HEK293 (cell line): Measurements from ENCODE around the gene KCNQ1.

Source experiments
- CTCF ChIA-PET: fragments of 350-600 bp; formaldehyde crosslinking; extraction: SDS; loops from one replicate; lab custom pipeline; 2021; ENCODE audit warnings: antibody characterized with exemption; lab: Yijun Ruan, JAX
- POLR2A ChIA-PET: fragments of 300-600 bp; formaldehyde crosslinking; extraction: SDS; loops from one replicate; lab custom pipeline; 2020; ENCODE audit warnings: antibody characterized with exemption, inconsistent platforms; lab: Yijun Ruan, JAX
- H3K27ac ChIP-seq: fragments of 200-500 bp; sonication (Bioruptor generic); 2 replicates; pipeline ENCODE4 v1.5.1; 2014; ENCODE audit warnings: low read depth, low read length, control low read depth, inconsistent platforms; ENCODE audit errors: extremely low read depth
- H3K36me3 ChIP-seq, 2 experiments: fragments of 200-500 bp in 1 of 2; sonication (Bioruptor generic) in 1 of 2; 1 replicate in 1 of 2; 2 replicates in 1 of 2; pipeline ENCODE4 v1.5.1; 2014 to 2017; ENCODE audit warnings: inconsistent platforms in 2 of 2, low read length in 2 of 2; ENCODE audit not compliant: control insufficient read depth in 2 of 2, insufficient read depth in 1 of 2
- H3K4me1 ChIP-seq: fragments of 200-500 bp; sonication (Bioruptor generic); 2 replicates; pipeline ENCODE4 v1.5.1; 2014; ENCODE audit warnings: mild to moderate bottlenecking, low read length, inconsistent platforms; ENCODE audit not compliant: control insufficient read depth, insufficient read depth
- H3K4me3 ChIP-seq: 2 replicates; pipeline ENCODE4 v1.5.1; 2011; ENCODE audit warnings: low read depth, mild to moderate bottlenecking, control low read depth, low read length, moderate library complexity
- H3K9me3 ChIP-seq: fragments of 200-500 bp; sonication (Bioruptor generic); 2 replicates; pipeline ENCODE4 v1.5.1; 2014; ENCODE audit warnings: low read depth, low read length, inconsistent platforms; ENCODE audit not compliant: control insufficient read depth, insufficient read depth
- GLIS1 ChIP-seq: fragments of 450-650 bp; formaldehyde crosslinking; IDR thresholded peaks from 2 replicates; pipeline ENCODE4 v1.5.1; 2016; ENCODE audit warnings: missing biosample characterization, missing genetic modification characterization
- HIC1 ChIP-seq: fragments of 450-650 bp; formaldehyde crosslinking; IDR thresholded peaks from 2 replicates; pipeline ENCODE4 v1.5.1; 2016; ENCODE audit warnings: missing biosample characterization, missing genetic modification characterization
- MEIS1 ChIP-seq: sonication (generic); formaldehyde crosslinking; IDR thresholded peaks from 2 replicates; pipeline ENCODE4 v1.8.1; 2022; ENCODE audit warnings: missing genetic modification reagents, mild to moderate bottlenecking, borderline replicate concordance
- PRDM1 ChIP-seq: fragments of 450-650 bp; formaldehyde crosslinking; IDR thresholded peaks from 2 replicates; pipeline ENCODE4; 2016; ENCODE audit warnings: missing biosample characterization, missing genetic modification characterization
- ZBTB1 ChIP-seq: fragments of 450-650 bp; formaldehyde crosslinking; IDR thresholded peaks from 2 replicates; pipeline ENCODE4 v1.5.1; 2016; ENCODE audit warnings: missing biosample characterization, missing genetic modification characterization
- ZNF112 ChIP-seq: fragments of 450-650 bp; formaldehyde crosslinking; IDR thresholded peaks from 2 replicates; pipeline ENCODE4 v1.5.0; 2017; ENCODE audit warnings: missing biosample characterization, missing genetic modification characterization
- ZNF138 ChIP-seq: fragments of 450-650 bp; formaldehyde crosslinking; IDR thresholded peaks from 2 replicates; pipeline ENCODE4 v1.5.1; 2016; ENCODE audit warnings: missing biosample characterization, missing genetic modification characterization, borderline replicate concordance
- ZNF211 ChIP-seq: fragments of 450-650 bp; formaldehyde crosslinking; IDR thresholded peaks from 2 replicates; pipeline ENCODE4 v1.5.1; 2016; ENCODE audit warnings: low read depth, missing biosample characterization, missing genetic modification characterization
- ZNF280D ChIP-seq: fragments of 450-650 bp; formaldehyde crosslinking; IDR thresholded peaks from 2 replicates; pipeline ENCODE4 v1.5.1; 2016; ENCODE audit warnings: missing biosample characterization, missing genetic modification characterization
- ZNF37A ChIP-seq: fragments of 450-650 bp; IDR thresholded peaks from 2 replicates; pipeline ENCODE4 v1.5.1; 2018; ENCODE audit warnings: missing biosample characterization, missing genetic modification characterization
- ZNF530 ChIP-seq: fragments of 450-650 bp; formaldehyde crosslinking; IDR thresholded peaks from 2 replicates; pipeline ENCODE4 v1.5.1; 2016; ENCODE audit warnings: low read depth, missing biosample characterization, missing genetic modification characterization
- ZNF555 ChIP-seq: fragments of 450-650 bp; formaldehyde crosslinking; conservative IDR thresholded peaks from 2 replicates; pipeline ENCODE4 v1.5.1; 2017; ENCODE audit warnings: missing biosample characterization, mild to moderate bottlenecking, missing genetic modification characterization, inconsistent platforms
- ZNF560 ChIP-seq: fragments of 450-650 bp; formaldehyde crosslinking; IDR thresholded peaks from 2 replicates; pipeline ENCODE4 v1.5.1; 2017; ENCODE audit warnings: missing biosample characterization, missing genetic modification characterization, borderline replicate concordance
- ZNF585B ChIP-seq: fragments of 450-650 bp; formaldehyde crosslinking; IDR thresholded peaks from 2 replicates; pipeline ENCODE4 v1.5.1; 2016; ENCODE audit warnings: missing biosample characterization, missing genetic modification characterization
- ZNF692 ChIP-seq: fragments of 450-650 bp; formaldehyde crosslinking; IDR thresholded peaks from 2 replicates; pipeline ENCODE4 v1.5.1; 2016; ENCODE audit warnings: missing biosample characterization, missing genetic modification characterization
- ZNF76 ChIP-seq: fragments of 450-650 bp; formaldehyde crosslinking; IDR thresholded peaks from 2 replicates; pipeline ENCODE4; 2016; ENCODE audit warnings: low read depth, missing biosample characterization, missing genetic modification characterization, borderline replicate concordance
- ZSCAN4 ChIP-seq: fragments of 450-650 bp; formaldehyde crosslinking; IDR thresholded peaks from 2 replicates; pipeline ENCODE4 v1.5.1; 2017; ENCODE audit warnings: missing biosample characterization, missing genetic modification characterization
- ZXDB ChIP-seq: fragments of 450-650 bp; formaldehyde crosslinking; IDR thresholded peaks from 2 replicates; pipeline ENCODE4 v1.5.1; 2016; ENCODE audit warnings: missing biosample characterization, missing genetic modification characterization

Gene KCNQ1

GRCh38 chr11:2666828-2667570, 222.2 kb downstream of the KCNQ1 start:
- Histone ChIP-seq H3K4me3 (no peak overlapping the region), H3K9me3 (no peaks in the 10 kb centered on the region), H3K36me3 (peaks cover 0 to 65% of the 10 kb centered on the region in 2 experiments; a peak in 1 of 3 replicates), H3K27ac (no peak overlapping the region), H3K4me1 (no peaks in the 10 kb centered on the region)
- TF ChIP-seq GLIS1 (tag by site-specific recombination), result peak; percentile 26
- TF ChIP-seq ZNF560 (tag by site-specific recombination), result no peak
- ChIA-PET CTCF (no interaction called here), POLR2A (no interaction called here)

- ChIA-PET POLR2A (no interaction called here), CTCF (no interaction called here)
- no peaks in the 10 kb centered on the region for H3K9me3 ChIP-seq
- TF ChIP-seq ZNF138 (tag by site-specific recombination), result no peak
- no peaks in the 10 kb centered on the region for H3K4me1 ChIP-seq
- H3K36me3 ChIP-seq, result peaks cover 0 to 68% of the 10 kb centered on the region in 2 experiments; a peak in 1 of 3 replicates
- H3K4me3 ChIP-seq, result no peak overlapping the region
- H3K27ac ChIP-seq, result no peak overlapping the region
These were observed 223.1 kb downstream of the KCNQ1 start for GRCh38 chr11:2667940-2668339.

GRCh38 chr11:2668876-2669275, 224.1 kb downstream of the KCNQ1 start:
- ChIA-PET CTCF (interaction anchor here (0.6 to 0.9 kb wide), 2 partner anchors 136 to 138 kb away, joined by 3 to 4 read pairs; no protein-coding TSS in a partner anchor), POLR2A (no interaction called here)
- TF ChIP-seq ZSCAN4, result no peak
- no peak for TF ChIP-seq MEIS1 (CRISPR knock-in tag)
- no peak for TF ChIP-seq ZNF692 (tag by site-specific recombination)
- TF ChIP-seq ZNF211, result no peak
- no peak for TF ChIP-seq ZNF585B (tag by site-specific recombination)
- TF ChIP-seq ZXDB (tag by site-specific recombination), result no peak
- TF ChIP-seq ZNF76 (tag by site-specific recombination), result no peak
- H3K4me3 ChIP-seq, result no peak overlapping the region
- no peaks in the 10 kb centered on the region for H3K4me1 ChIP-seq
- peaks cover 0 to 66% of the 10 kb centered on the region in 2 experiments; a peak in 1 of 3 replicates for H3K36me3 ChIP-seq
- no peaks in the 10 kb centered on the region for H3K9me3 ChIP-seq
- no peak overlapping the region for H3K27ac ChIP-seq

GRCh38 chr11:2669634-2670469, 225.0 kb downstream of the KCNQ1 start:
- POLR2A ChIA-PET, result no interaction called here
- H3K9me3 ChIP-seq, result no peaks in the 10 kb centered on the region
- H3K27ac ChIP-seq, result no peak overlapping the region
- H3K36me3 ChIP-seq, result peaks cover 0 to 63% of the 10 kb centered on the region in 2 experiments; a peak in 1 of 3 replicates
- CTCF ChIA-PET, result interaction anchor here (0.6 to 0.9 kb wide), 3 partner anchors 99 to 139 kb away, joined by 3 to 4 read pairs (median 3); no protein-coding TSS in a partner anchor
- H3K4me3 ChIP-seq, result no peak overlapping the region
- H3K4me1 ChIP-seq, result no peaks in the 10 kb centered on the region
- no peak for TF ChIP-seq ZBTB1 (tag by site-specific recombination)
- TF ChIP-seq ZNF37A (tag by site-specific recombination), result no peak
- TF ChIP-seq ZNF530 (tag by site-specific recombination), result no peak
- TF ChIP-seq PRDM1, result no peak
- no peak for TF ChIP-seq ZNF112 (tag by site-specific recombination)
- no peak for TF ChIP-seq HIC1
- no peak for TF ChIP-seq ZNF555
- TF ChIP-seq ZNF280D (tag by site-specific recombination), result no peak
